ENCODE measurements around the gene PPM1M.

Gene PPM1M

DNA sequence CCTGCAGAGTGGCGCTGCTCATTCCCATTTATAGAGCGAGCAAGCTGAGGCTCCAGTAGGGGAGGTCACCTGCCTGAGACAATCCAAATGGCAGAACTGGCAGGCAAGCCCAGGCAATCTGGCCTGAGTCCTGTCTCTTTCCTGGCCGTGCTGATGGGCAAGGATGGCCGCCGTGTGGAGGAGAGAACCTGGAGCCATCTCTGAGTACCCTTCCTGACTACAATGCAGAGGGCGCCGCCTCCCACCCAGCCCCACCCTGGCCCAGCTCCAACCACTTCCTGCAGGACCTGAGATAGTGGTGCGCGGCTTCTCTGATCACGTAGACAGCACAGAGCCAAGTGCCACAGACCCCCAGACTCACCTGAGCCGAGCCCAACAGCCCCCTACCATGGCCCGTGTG, 27.1 kb upstream of the PPM1M start:
- Histone ChIP-seq H3K4me2 (peak overlapping the region; percentile 71 to 92 (median 77)), H4K20me1 (peaks cover 0 to 61% (median 0%) of the 10 kb centered on the region in 11 experiments; a peak in 9 of 22 replicates)

DNA sequence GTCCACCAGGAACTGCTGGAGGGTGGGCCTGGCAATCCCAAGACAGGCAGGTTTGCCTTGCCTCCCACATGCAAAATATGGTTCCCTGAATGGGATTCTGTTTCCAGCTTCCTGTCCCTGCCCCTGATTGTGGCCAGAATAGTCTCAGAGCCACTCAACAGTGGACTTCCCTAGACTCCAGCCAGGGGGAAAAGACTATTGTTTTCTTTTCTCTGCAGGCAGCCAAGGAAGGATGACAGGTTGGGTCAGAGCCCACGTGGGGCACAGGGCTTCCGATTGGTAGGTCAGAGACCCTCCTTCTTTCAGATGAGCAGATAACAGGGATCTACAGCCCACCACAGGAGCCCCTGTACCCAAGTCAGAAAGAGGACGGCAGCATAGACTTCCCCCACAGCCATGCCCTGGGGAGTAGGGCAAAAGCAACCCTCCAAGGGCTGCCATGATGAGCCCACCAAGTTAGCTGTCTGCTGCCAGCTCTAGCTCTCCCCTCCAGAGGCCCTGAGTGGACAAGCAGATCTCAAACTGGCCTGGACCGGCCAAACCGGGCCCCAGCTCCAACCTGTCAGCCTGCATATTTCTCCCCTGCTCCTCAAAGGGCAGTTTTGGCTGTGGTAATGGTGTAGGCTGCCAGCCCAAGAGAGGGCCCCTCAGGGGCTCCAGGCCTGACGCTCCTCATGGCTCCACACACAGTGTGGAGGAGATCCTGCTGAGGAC, 26.5 kb upstream of the PPM1M start:
- peaks cover 0 to 55% (median 0%) of the 10 kb centered on the region in 11 experiments; a peak in 8 of 22 replicates for H4K20me1 ChIP-seq
- no peaks in the 10 kb centered on the region for H3K27me3 ChIP-seq
- no peak for TF ChIP-seq Cebpa-rat (IDR thresholded peaks at IDR 0.05)
- H3K4me1 ChIP-seq, result peaks cover 56 to 93% (median 81%) of the 10 kb centered on the region in 10 experiments
- no peak overlapping the region for H3K4me3 ChIP-seq
- H3K9me3 ChIP-seq (replicated peaks in 1 of 11), result no peaks in the 10 kb centered on the region
- H3K36me3 ChIP-seq, result peaks cover 20 to 47% (median 23%) of the 10 kb centered on the region in 11 experiments
- H3K9ac ChIP-seq, result peak overlapping the region in 6 of 11 experiments; percentile 17 to 42 (median 28); a peak in 6 of 22 replicates
- peak overlapping the region; percentile 71 to 92 (median 77) for H3K4me2 ChIP-seq
- peak overlapping the region in 8 of 11 experiments; percentile 8 to 60 (median 30); a peak in 12 of 22 replicates for H3K27ac ChIP-seq

More for the DNA sequence above, 27.1 kb upstream of the PPM1M start:
- TF ChIP-seq Cebpa-rat (IDR thresholded peaks at IDR 0.05), result no peak
- H3K4me1 ChIP-seq, result peaks cover 49 to 87% (median 74%) of the 10 kb centered on the region in 10 experiments
- peak overlapping the region in 4 of 11 experiments; percentile 1 to 60 (median 46); a peak in 7 of 22 replicates for H3K27ac ChIP-seq
- H3K4me3 ChIP-seq, result no peak overlapping the region
- H3K27me3 ChIP-seq, result no peaks in the 10 kb centered on the region
- peaks cover 27 to 53% (median 30%) of the 10 kb centered on the region in 11 experiments for H3K36me3 ChIP-seq
- H3K9ac ChIP-seq, result peak overlapping the region in 4 of 11 experiments; percentile 12 to 44 (median 20); a peak in 4 of 22 replicates
- no peaks in the 10 kb centered on the region for H3K9me3 ChIP-seq (replicated peaks in 1 of 11)

DNA sequence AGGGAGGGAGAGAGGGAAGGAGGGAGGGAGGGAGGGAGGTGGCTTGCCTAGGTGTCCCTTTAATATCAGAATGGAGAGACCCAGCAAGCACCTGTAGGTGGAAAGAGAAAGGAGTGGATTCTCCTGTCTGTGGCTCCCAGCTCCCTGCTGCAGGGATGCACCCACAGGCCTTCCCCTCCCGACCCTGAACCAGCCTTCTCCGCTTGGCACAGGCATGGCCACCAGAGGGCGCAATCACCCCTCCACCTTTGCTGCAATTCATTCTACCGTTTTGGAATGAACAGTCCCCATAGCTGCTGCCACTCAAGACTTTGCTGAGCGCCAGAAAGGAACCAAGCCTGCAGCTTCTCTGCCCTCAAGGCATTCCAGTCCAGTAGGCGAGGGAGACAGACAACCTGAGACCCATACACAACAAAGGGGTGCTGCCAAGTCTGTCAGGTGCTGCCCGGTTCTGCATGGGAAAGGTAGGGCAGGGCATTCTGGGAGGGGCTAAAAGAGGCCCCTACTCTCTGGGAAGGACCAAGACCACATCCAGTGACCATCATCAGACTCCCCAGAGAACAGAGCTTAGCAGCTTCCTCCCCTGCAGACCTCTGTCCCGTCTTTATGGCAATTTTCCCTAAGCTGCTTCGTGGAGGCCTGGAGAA, 25.1 kb upstream of the PPM1M start:
- no peaks in the 10 kb centered on the region for H3K9me3 ChIP-seq (replicated peaks in 1 of 11)
- H3K4me1 ChIP-seq, result peaks cover 69 to 98% (median 95%) of the 10 kb centered on the region in 10 experiments
- no peaks in the 10 kb centered on the region for H3K27me3 ChIP-seq
- no peak for TF ChIP-seq Cebpa-rat (IDR thresholded peaks at IDR 0.05)
- H4K20me1 ChIP-seq, result peaks cover 0 to 41% (median 0%) of the 10 kb centered on the region in 11 experiments; a peak in 8 of 22 replicates
- peak overlapping the region in 4 of 11 experiments; percentile 25 to 93 (median 50); a peak in 7 of 22 replicates for H3K27ac ChIP-seq
- peak overlapping the region; percentile 21 to 100 (median 94); a peak in 20 of 22 replicates for H3K4me2 ChIP-seq
- peak overlapping the region in 6 of 11 experiments; percentile 9 to 81 (median 36); a peak in 8 of 22 replicates for H3K9ac ChIP-seq
- H3K4me3 ChIP-seq, result no peak overlapping the region
- H3K36me3 ChIP-seq, result peaks cover 6 to 33% (median 9%) of the 10 kb centered on the region in 11 experiments

DNA sequence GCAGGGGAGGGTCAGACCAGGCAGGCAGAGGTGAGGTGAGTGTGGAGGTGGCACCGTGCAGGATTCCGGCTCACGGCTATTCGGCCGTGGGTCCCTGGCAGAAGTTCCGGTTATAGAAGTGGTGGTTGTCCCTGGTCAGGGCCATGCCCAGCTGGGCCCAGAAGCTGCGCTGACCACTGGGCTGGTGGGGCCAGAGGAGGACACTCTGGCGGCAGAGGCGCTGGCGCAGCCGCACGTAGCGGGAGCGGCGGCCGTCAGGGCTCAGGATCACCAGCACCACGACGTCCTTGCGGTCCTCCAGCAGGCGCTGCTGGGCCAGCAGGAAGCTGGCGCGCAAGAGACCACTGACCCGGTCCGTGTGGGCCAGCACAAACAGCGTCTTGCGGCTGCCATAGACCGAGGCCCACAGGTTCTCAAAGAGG, 24.4 kb upstream of the PPM1M start:
- Histone ChIP-seq H3K27me3 (no peaks in the 10 kb centered on the region), H3K9me3 (replicated peaks in 1 of 11) (no peaks in the 10 kb centered on the region), H3K27ac (peak overlapping the region in 4 of 11 experiments; percentile 19 to 93 (median 34); a peak in 7 of 22 replicates), H3K9ac (peak overlapping the region in 6 of 11 experiments; percentile 16 to 81 (median 38); a peak in 8 of 22 replicates), H3K4me2 (peak overlapping the region in 9 of 11 experiments; percentile 70 to 100 (median 96); a peak in 17 of 22 replicates), H4K20me1 (peaks cover 0 to 41% (median 0%) of the 10 kb centered on the region in 11 experiments; a peak in 11 of 22 replicates), H3K36me3 (peaks cover 0 to 26% (median 3%) of the 10 kb centered on the region in 11 experiments; a peak in 12 of 22 replicates), H3K4me3 (no peak overlapping the region), H3K4me1 (peaks cover 69 to 98% (median 97%) of the 10 kb centered on the region in 10 experiments)
- no peak for TF ChIP-seq Cebpa-rat (IDR thresholded peaks at IDR 0.05)

DNA sequence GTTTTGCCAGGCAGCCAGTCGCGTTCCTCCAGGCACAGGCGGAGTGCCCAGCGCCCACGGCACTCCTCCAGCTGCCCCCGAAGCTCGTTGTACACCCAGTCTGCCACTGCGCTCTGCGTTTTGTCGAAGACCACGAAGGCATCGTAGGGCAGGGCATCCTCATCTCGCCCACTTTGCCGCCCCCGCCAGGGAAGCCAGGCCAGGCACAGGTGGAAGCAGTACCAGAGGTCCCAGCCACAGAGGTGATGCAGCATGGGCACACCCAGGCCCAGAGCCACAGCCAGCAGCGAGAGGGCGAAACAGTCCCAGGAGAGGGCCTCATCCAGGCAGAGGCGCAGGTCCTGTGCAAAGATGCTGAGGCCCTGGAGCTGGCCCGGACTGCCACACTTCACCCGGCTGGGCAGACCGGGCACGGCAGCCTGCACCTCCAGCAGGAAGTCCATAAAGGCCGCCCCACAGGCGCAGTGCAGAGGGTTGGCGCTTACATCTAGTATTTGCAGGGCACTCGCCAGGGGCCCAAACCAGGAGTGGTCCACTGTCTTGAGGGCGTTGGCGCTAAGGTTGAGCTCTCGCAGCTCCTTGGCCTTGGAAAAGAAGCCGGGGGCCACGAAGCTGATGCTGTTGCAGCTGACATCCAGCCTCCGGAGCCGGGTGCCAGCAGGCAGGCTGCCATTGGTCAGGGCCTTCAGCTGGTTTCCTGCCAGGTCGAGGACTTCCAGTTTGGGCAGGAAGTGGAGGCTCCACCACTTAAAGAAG, 23.8 kb upstream of the PPM1M start:
- H3K4me3 ChIP-seq, result no peak overlapping the region
- TF ChIP-seq Cebpa-rat (IDR thresholded peaks at IDR 0.05), result no peak
- H3K27ac ChIP-seq, result peak overlapping the region in 4 of 11 experiments; percentile 25 to 97 (median 94); a peak in 8 of 22 replicates
- H3K36me3 ChIP-seq, result peaks cover 0 to 25% (median 0%) of the 10 kb centered on the region in 11 experiments; a peak in 6 of 22 replicates
- H3K27me3 ChIP-seq, result no peaks in the 10 kb centered on the region
- no peaks in the 10 kb centered on the region for H3K9me3 ChIP-seq (replicated peaks in 1 of 11)
- peak overlapping the region in 10 of 11 experiments; percentile 23 to 100 (median 97); a peak in 19 of 22 replicates for H3K4me2 ChIP-seq
- peaks cover 69 to 98% (median 97%) of the 10 kb centered on the region in 10 experiments for H3K4me1 ChIP-seq
- H3K9ac ChIP-seq, result peak overlapping the region in 5 of 11 experiments; percentile 4 to 81 (median 28); a peak in 4 of 22 replicates
- H4K20me1 ChIP-seq, result peaks cover 0 to 41% (median under 1%) of the 10 kb centered on the region in 11 experiments; a peak in 11 of 22 replicates

DNA sequence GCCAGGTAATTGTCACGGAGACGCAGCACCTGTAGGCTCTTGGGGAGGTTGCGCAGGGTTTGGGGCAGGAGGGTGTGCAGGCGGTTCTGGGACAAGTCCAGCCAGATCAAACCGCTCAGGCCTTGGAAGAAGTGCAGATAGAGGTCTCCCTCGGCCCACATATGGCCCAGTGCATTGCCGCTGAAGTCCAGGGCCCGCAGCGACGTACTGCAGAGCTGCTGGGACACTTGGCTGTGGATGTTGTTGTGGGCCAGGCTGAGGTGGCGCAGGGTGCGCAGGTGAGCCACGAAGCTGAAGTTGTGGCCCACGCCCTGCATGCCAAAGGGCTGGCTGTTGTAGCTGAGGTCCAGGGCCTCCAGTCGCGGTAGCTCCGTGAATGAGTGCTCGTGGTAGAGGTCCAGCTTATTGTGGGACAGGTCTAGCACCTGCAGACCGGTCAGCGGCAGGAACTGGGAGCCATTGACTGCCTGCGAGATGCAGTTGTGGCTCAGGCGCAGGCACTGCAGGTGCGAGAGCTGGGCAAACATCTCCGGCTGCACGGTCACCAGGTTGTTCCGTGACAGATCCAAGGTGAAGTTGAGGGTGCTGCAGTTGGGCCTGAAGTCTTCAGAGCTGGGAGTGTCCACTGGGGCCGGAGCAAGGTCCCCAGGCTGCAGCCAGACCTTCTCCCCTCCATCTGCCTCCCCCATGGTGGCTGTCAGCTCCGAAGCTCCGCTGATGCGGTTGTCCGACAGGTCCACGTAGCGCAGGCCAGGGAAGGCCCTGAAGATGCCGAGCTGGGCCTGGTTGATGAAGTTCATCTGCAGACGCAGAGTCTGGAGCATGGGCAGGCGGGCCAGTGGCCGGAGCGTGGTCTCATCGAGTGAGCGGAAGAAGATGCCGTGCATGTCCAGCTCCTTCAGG, 23.0 kb upstream of the PPM1M start:
- Histone ChIP-seq H3K4me3 (no peak overlapping the region), H3K36me3 (peaks cover 0 to 30% (median 8%) of the 10 kb centered on the region in 11 experiments; a peak in 13 of 22 replicates), H3K27ac (peak overlapping the region in 4 of 11 experiments; percentile 93 to 97 (median 95); a peak in 7 of 22 replicates), H3K9me3 (replicated peaks in 1 of 11) (no peaks in the 10 kb centered on the region), H3K4me2 (peak overlapping the region in 10 of 11 experiments; percentile 23 to 100 (median 97); a peak in 19 of 22 replicates), H3K9ac (peak overlapping the region in 3 of 11 experiments; percentile 4 to 84 (median 81); a peak in 2 of 22 replicates), H3K27me3 (no peaks in the 10 kb centered on the region), H3K4me1 (peaks cover 69 to 98% (median 97%) of the 10 kb centered on the region in 10 experiments), H4K20me1 (peaks cover 0 to 43% (median 7%) of the 10 kb centered on the region in 11 experiments; a peak in 12 of 22 replicates)
- no peak for TF ChIP-seq Cebpa-rat (IDR thresholded peaks at IDR 0.05)

Data from BLaER1 treated with 17β-estradiol and CSF1 and Interleukin-3, amounts not matched to agents 10 nM and 100 nM (cell line).